Bronchial epithelial cell (primary cell): ENCODE measurements around the gene SETD1B. TPM values are rescaled to one million over a fixed set of nuclear protein-coding genes. Genes with fewer than 3 reads are reported as not detected.
"Not testable (repeated sequence)": the region's sequence is repeated elsewhere in the genome, so short reads cannot be mapped to it uniquely, and the experiment has no call there.

Experiments used
- DNase-seq: peaks from one replicate; pipeline ENCODE4 v3.0.0-alpha.2; 2010; ENCODE audit warnings: low read depth
- FAIRE-seq: peaks from 2 replicates; lab custom pipeline; 2011; peaks lifted over from hg19 to GRCh38; lab: Jason Lieb, UNC
- H3K27me3 ChIP-seq: 2 replicates; pipeline ENCODE4 v1.5.1; 2011; ENCODE audit warnings: low read length; ENCODE audit not compliant: control insufficient read depth, insufficient read depth
- H3K36me3 ChIP-seq: 2 replicates; pipeline ENCODE4 v1.5.1; 2011; ENCODE audit warnings: low read length; ENCODE audit not compliant: control insufficient read depth, insufficient read depth
- H3K4me3 ChIP-seq: 2 replicates; pipeline ENCODE4 v1.5.1; 2011; ENCODE audit warnings: mild to moderate bottlenecking, low read depth, low read length, control low read depth
- total RNA-seq: library from RNA; depleted of rRNA; stranded (reverse); fragments of >200 nt; gene quantifications from 2 replicates; pipeline ENCODE4 v1.2.1, GENCODE V29; 2014
- TF ChIP-seq, protein P1 (sequence below): IDR thresholded peaks from 2 replicates; pipeline ENCODE4 v1.5.1; 2011; ENCODE audit warnings: mild to moderate bottlenecking, moderate library complexity, low read length, control low read depth, inconsistent platforms; ENCODE audit not compliant: insufficient read depth, severe bottlenecking

The SETD1B gene
- total RNA-seq, 1 donor from 2014 or later = 1.8 TPM

DNA sequence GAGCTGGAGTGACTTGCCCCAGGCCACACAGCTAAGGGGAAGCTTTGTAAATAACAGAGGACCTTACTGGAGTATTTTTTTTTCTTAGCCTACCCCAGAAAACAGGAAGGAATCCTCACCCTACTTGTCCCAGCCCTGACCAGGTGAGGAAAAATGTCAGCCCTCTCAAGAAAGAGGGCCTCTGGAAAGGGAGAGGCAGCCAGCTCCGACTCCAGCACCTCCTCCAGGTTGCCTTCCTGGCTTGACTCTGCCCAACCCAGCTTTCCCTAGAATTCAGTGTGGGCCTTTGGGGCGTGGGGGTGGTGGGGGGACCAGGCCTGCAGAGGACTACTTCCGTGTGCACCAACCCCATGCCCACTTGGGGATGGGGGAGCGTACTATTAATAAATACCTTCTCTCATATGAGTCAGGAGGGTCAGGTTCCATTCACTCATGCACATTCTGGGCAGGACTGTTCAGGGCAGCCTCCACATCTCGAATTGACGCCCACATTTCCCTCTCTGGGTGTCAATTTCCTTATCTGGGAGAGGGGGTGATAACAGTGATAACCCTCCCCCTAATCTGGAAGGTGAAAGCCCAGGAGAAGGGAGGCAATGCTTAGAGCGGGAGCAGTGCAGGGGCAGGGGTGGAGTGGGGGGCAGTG is 15.5 kb upstream of the SETD1B start:
- Histone ChIP-seq H3K36me3 (peaks cover 2% of the 10 kb centered on the region), H3K27me3 (no peaks in the 10 kb centered on the region), H3K4me3 (no peak overlapping the region)
- DNase-seq (no peak), FAIRE-seq (no peak)
- TF ChIP-seq, protein P1, sequence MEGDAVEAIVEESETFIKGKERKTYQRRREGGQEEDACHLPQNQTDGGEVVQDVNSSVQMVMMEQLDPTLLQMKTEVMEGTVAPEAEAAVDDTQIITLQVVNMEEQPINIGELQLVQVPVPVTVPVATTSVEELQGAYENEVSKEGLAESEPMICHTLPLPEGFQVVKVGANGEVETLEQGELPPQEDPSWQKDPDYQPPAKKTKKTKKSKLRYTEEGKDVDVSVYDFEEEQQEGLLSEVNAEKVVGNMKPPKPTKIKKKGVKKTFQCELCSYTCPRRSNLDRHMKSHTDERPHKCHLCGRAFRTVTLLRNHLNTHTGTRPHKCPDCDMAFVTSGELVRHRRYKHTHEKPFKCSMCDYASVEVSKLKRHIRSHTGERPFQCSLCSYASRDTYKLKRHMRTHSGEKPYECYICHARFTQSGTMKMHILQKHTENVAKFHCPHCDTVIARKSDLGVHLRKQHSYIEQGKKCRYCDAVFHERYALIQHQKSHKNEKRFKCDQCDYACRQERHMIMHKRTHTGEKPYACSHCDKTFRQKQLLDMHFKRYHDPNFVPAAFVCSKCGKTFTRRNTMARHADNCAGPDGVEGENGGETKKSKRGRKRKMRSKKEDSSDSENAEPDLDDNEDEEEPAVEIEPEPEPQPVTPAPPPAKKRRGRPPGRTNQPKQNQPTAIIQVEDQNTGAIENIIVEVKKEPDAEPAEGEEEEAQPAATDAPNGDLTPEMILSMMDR = no peak

DNA sequence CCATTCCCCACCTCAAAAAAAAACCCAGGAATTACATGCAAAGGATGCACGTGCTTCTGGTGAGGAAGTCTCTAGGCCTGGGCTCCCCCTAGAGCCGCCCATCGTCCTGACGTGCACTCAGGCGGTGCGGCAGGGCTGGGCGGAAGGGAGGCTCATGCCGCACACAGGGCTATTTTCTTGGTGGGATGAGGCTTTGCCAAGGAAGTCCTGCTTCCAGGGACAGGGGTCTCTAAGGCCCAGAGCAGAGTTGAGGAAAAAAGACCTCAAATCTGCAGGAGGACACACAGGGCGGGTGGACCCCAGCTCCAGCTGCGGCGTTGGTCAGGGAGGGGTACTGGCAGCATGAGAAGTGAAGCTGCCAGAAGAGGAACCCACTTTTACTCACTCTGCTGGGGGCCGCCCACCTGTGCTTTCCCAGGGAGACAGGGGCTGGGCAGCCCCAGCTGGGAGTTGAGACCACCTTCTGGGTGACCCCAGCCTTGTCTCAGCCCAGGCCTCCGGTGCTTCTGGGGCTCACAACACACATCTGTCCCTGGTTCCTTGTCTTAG is 14.5 kb upstream of the SETD1B start:
- DNase-seq (no peak), FAIRE-seq (no peak)
- TF ChIP-seq, protein P1 = no peak
- Histone ChIP-seq H3K4me3 (no peak overlapping the region), H3K27me3 (no peaks in the 10 kb centered on the region), H3K36me3 (peaks cover 2% of the 10 kb centered on the region)

DNA sequence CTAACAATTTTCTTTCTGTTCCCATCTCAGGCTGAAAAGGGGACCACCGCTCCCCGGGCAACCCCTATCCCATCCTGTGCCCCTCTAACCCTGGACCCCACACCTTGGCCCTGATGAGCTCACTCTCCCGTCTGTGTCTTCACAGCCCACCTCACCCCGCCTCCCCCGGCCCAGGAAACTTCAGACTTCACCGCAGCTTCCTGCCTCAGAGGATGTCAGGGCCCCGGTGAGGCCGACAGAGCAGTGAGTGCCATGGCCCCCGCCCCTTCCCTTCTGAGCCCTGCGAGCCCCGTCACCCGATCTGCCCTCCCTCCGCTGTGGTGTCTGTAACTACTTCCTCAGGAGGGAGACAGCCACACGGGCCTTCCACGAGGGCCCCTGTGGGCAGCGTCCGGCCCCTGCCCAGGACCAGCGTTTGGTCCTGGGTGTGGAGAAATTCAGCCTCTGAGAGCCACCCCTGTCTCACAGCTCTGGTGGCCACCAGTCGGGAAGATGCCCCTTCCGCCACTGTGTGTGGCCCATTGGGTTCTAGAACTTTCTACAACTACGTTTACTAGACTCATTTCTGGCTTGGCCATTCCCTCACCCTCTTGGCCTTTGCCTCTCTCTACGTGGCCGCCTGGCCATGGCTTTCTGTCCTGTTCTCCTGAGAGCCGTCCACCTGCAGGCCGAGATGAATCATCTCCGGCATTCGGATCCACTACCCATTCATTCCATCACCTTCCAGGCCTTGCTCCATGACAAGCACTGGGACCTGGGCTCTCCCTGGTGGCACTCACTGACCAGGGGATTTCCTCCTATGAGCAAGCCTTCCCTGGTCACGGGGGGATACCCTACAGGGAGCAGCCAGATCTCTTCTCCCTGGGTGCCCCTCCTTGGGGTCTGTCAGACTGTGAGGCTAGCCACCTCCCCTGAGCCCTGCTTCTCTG is 13.7 kb upstream of the SETD1B start:
- H3K27me3 ChIP-seq = no peaks in the 10 kb centered on the region
- H3K36me3 ChIP-seq = peaks cover 2% of the 10 kb centered on the region
- no peak overlapping the region for H3K4me3 ChIP-seq
- TF ChIP-seq, protein P1 = no peak
- DNase-seq = no peak
- no peak for FAIRE-seq

DNA sequence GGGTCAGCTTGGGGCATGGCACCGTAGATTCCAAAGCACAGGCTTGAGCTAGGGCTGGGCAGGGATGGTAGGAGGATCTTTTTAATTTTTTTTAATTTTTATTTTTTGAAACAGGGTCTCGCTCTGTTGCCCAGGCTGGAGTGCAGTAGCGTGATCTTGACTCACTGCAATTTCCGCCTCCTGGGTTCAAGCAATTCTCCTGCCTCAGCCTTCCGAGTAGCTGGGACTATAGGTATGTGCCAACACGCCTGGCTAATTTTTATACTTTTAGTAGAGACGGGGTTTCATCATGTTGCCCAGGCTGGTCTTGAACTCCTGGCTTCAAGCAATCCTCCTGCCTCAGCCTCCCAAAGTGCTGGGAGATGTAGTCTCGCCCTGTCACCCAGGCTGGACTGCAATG is 13.0 kb upstream of the SETD1B start:
- FAIRE-seq, H3K27me3 ChIP-seq, H3K36me3 ChIP-seq, DNase-seq, H3K4me3 ChIP-seq: not testable (repeated sequence)

DNA sequence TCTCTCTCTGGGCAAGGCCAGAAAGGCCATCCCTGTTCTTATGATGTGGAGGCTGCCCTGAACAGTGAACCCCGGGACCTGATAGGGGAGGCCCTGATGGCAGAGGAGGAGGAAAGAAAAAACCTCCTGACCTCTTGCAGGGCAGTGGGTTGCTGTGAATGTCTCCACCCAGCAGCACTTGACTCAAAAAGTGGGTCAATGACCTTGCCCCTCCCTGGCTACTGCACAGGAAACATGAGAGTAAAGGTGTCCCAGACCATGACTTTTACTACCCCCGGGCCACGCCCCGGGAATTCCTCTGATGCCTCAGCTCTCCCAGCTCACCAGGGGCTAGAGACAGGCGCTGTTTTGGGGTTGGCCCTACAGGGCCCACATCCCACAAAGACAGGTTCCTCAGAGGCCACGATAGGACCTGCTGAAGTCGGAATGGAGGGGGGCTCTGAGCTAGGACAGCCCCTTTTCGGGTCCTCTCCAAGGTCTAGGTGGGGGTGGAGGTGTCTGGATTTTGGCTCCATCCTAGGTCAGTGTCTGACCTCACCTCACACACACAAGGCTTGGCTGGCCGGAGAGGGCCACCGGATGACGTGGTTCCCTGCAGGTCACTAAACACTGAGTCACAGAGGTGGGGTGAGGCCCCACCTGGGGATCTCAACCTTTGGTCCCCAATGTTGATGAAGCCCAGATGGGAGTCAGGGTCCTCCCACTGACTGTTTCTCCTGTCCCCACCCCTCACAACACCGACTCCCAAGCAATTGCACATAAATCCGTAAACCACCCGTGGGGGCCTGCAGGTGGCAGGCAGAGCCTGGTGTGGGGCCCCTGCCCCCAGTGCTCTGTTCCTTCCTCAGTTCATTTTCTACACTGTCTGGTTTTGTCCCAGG is 11.9 kb upstream of the SETD1B start:
- Histone ChIP-seq H3K4me3 (no peak overlapping the region), H3K27me3 (no peaks in the 10 kb centered on the region), H3K36me3 (peaks cover 8% of the 10 kb centered on the region)
- TF ChIP-seq, protein P1 = no peak
- no peak for FAIRE-seq
- DNase-seq = no peak
